Endothelial cell of umbilical vein (primary cell): ENCODE measurements around the gene ETAA1. TPM values are rescaled to one million over a fixed set of nuclear protein-coding genes. Genes with fewer than 3 reads are reported as not detected.

Experiments used
- BruUV-seq: library from RNA; stranded (reverse); fragments of 400-500 nt; replicated peaks from 2 replicates; lab custom pipeline; 2021; lab: Mats Ljungman, UMichigan
- CTCF ChIA-PET: fragments of 300-600, 350-600 bp; sonication (Branson Sonifier 250); formaldehyde crosslinking; loops from one replicate; lab custom pipeline; 2021; ENCODE audit warnings: antibody characterized with exemption, inconsistent platforms; lab: Charles Lee
- POLR2A ChIA-PET: fragments of 300-600, 350-600 bp; sonication (Branson Sonifier 250); formaldehyde crosslinking; loops from one replicate; lab custom pipeline; 2021; ENCODE audit warnings: antibody characterized with exemption, inconsistent platforms; lab: Charles Lee
- DNase-seq: peaks from one replicate; pipeline ENCODE4 v3.0.0-alpha.2; 2011; ENCODE audit warnings: low read depth, low spot score
- FAIRE-seq: peaks from 2 replicates; lab custom pipeline; 2011; peaks lifted over from hg19 to GRCh38; lab: Jason Lieb, UNC
- H2AFZ ChIP-seq: 2 replicates; pipeline ENCODE4 v1.6.0; 2012; ENCODE audit warnings: low read depth, low read length, control low read depth, inconsistent platforms
- H3K27ac ChIP-seq: 2 replicates; pipeline ENCODE4 v1.5.1; 2011; ENCODE audit warnings: low read depth, mild to moderate bottlenecking, control low read depth, low read length, moderate library complexity; ENCODE audit not compliant: insufficient read depth
- H3K27me3 ChIP-seq, 2 experiments: 2 replicates each; pipeline versions ENCODE4 v1.6.0 to v1.6.1; 2011; ENCODE audit warnings: low read length in 2 of 2, mixed read lengths in 1 of 2; ENCODE audit not compliant: control insufficient read depth in 2 of 2, insufficient read depth in 2 of 2
- H3K36me3 ChIP-seq, 2 experiments: 2 replicates in 1 of 2; 3 replicates in 1 of 2; pipeline ENCODE4 v1.5.1; 2011; ENCODE audit warnings: low read length in 2 of 2, mild to moderate bottlenecking in 1 of 2, moderate library complexity in 1 of 2; ENCODE audit not compliant: control insufficient read depth in 2 of 2, insufficient read depth in 2 of 2; ENCODE audit errors: extremely low read depth in 1 of 2
- H3K4me1 ChIP-seq: 3 replicates; pipeline ENCODE4 v1.5.1; 2011; ENCODE audit warnings: mild to moderate bottlenecking, low read length; ENCODE audit not compliant: control insufficient read depth, insufficient read depth; ENCODE audit errors: extremely low read depth
- H3K4me2 ChIP-seq: 2 replicates; pipeline ENCODE4 v1.6.1; 2011; ENCODE audit warnings: low read length, control low read depth, mixed read lengths; ENCODE audit not compliant: insufficient read depth
- H3K4me3 ChIP-seq, 3 experiments: fragments of 200-600 bp in 1 of 3; sonication (generic), shearing (Covaris generic) in 1 of 3; replicated peaks in 1 of 3; 2 replicates each; pipeline ENCODE4 v1.5.1; 2011 to 2016; ENCODE audit warnings: control low read depth in 3 of 3, low read length in 3 of 3, mild to moderate bottlenecking in 2 of 3, inconsistent platforms in 1 of 3, low read depth in 1 of 3, moderate library complexity in 1 of 3; ENCODE audit not compliant: insufficient read depth in 1 of 3
- H3K79me2 ChIP-seq: 2 replicates; pipeline ENCODE4 v1.6.0; 2012; ENCODE audit warnings: low read length, inconsistent platforms; ENCODE audit not compliant: control insufficient read depth, insufficient read depth
- H3K9ac ChIP-seq: replicated peaks from 2 replicates; pipeline ENCODE3; 2011; ENCODE audit warnings: low read length, control low read depth; ENCODE audit not compliant: insufficient read depth; ENCODE audit errors: extremely low read depth
- H3K9me1 ChIP-seq: replicated peaks from 3 replicates; pipeline ENCODE4 v1.6.0; 2011; ENCODE audit warnings: mild to moderate bottlenecking, low read length; ENCODE audit not compliant: control insufficient read depth, insufficient read depth; ENCODE audit errors: extremely low read depth
- H3K9me3 ChIP-seq: replicated peaks from 2 replicates; pipeline ENCODE4 v1.5.1; 2012; ENCODE audit warnings: low read length, inconsistent platforms; ENCODE audit not compliant: control insufficient read depth, insufficient read depth
- H4K20me1 ChIP-seq: replicated peaks from 2 replicates; pipeline ENCODE3; 2011; ENCODE audit warnings: mild to moderate bottlenecking, low read length; ENCODE audit not compliant: control insufficient read depth, insufficient read depth; ENCODE audit errors: extremely low read depth
- CTCF ChIP-seq, 2 donors: IDR thresholded peaks; 1 replicate in 1 of 2; 2 replicates in 1 of 2; pipeline ENCODE4 v1.5.1; 2011; ENCODE audit warnings: low read length in 2 of 2, mild to moderate bottlenecking in 2 of 2, moderate library complexity in 2 of 2, control low read depth in 1 of 2, inconsistent platforms in 1 of 2, low read depth in 1 of 2; ENCODE audit not compliant: insufficient read depth in 1 of 2; ENCODE audit errors: extremely low read depth in 1 of 2
- EZH2 ChIP-seq: IDR thresholded peaks from 2 replicates; pipeline ENCODE4 v1.6.1; 2012; ENCODE audit warnings: borderline replicate concordance, low read depth, mild to moderate bottlenecking, moderate library complexity, low read length, inconsistent platforms; ENCODE audit not compliant: severe bottlenecking
- FOS ChIP-seq: IDR thresholded peaks from 2 replicates; pipeline ENCODE4 v1.6.1; 2011; ENCODE audit warnings: mild to moderate bottlenecking, low read length, moderate library complexity, borderline replicate concordance; ENCODE audit not compliant: insufficient read depth
- GATA2 ChIP-seq: IDR thresholded peaks from 2 replicates; pipeline ENCODE4 v1.7.0; 2011; ENCODE audit warnings: low read depth, mild to moderate bottlenecking, moderate library complexity, mixed read lengths, low read length; ENCODE audit not compliant: insufficient read length, insufficient read depth
- JUN ChIP-seq: IDR thresholded peaks from 2 replicates; pipeline ENCODE4 v1.6.1; 2011; ENCODE audit warnings: borderline replicate concordance, low read depth; ENCODE audit not compliant: insufficient read length, insufficient read depth
- MAX ChIP-seq: IDR thresholded peaks from 2 replicates; pipeline ENCODE4 v1.6.1; 2011; ENCODE audit not compliant: insufficient read depth, insufficient read length
- MYC ChIP-seq: IDR thresholded peaks from one replicate; pipeline ENCODE4 v1.6.1; 2011; ENCODE audit warnings: mild to moderate bottlenecking, low read depth, low read length
- POLR2A ChIP-seq: IDR thresholded peaks from 2 replicates; pipeline ENCODE4 v1.6.1; 2012; ENCODE audit warnings: low read depth, mild to moderate bottlenecking, control low read depth, low read length
- POLR2AphosphoS5 ChIP-seq: IDR thresholded peaks from 2 replicates; pipeline ENCODE4 v1.6.1; 2012; ENCODE audit warnings: low read depth, mild to moderate bottlenecking, control low read depth, low read length, moderate library complexity; ENCODE audit not compliant: insufficient read depth
- dilution Hi-C: fragments of 300-500 bp; cut with MboI; formaldehyde crosslinking; loops from one replicate; pipeline ENCODE4 v1.15.0; 2019; ENCODE audit warnings: low sequenced_read_pairs; ENCODE audit not compliant: extremely low pct_ligation_motif_present
- intact Hi-C: fragments of 100-400 bp; cut with micrococcal nuclease; formaldehyde crosslinking; loops from one replicate; pipeline ENCODE4 v1.10.0; 2022
- polyA plus RNA-seq, 4 experiments: library from polyadenylated mRNA; depleted of rRNA in 3 of 4; stranded (reverse) in 3 of 4; unstranded in 1 of 4; fragments of >200 nt; gene quantifications; 2 replicates each; pipeline versions ENCODE4 v1.2.1 to v1.2.3, GENCODE V29; 2011 to 2012; ENCODE audit warnings: missing spikeins in 1 of 4
- total RNA-seq: library from RNA; stranded (reverse); gene quantifications from 2 replicates; pipeline ENCODE4 v1.2.3, GENCODE V29; 2021

Gene ETAA1
- total and polyA plus RNA-seq, 2 donors (not counting 3 experiments of a cell fraction or from before 2014, with no cell fraction given): 4.9 to 15.9 TPM

- H3K79me2 ChIP-seq: no peaks in the 10 kb centered on the region
- no peak for FAIRE-seq
- ChIA-PET CTCF (interaction anchor here (0.7 to 1.4 kb wide), 2 partner anchors 19 to 194 kb away, joined by 3 read pairs; no protein-coding TSS in a partner anchor), POLR2A (no interaction called here)
- TF ChIP-seq CTCF (IDR thresholded peaks at IDR 0.05; ENCODE audit: extremely low read depth in 1 of 2, insufficient read depth in 1 of 2, low read depth in 1 of 2, low read length in 2 of 2): no peak
- TF ChIP-seq EZH2: no peak
- no peak for TF ChIP-seq POLR2AphosphoS5
- TF ChIP-seq JUN: no peak
- TF ChIP-seq MYC: no peak
- no peak for TF ChIP-seq FOS
- TF ChIP-seq MAX: no peak
- TF ChIP-seq GATA2: no peak
- TF ChIP-seq POLR2A: no peak
- no peak overlapping the region for H3K4me3 ChIP-seq
- H3K27me3 ChIP-seq: no peaks in the 10 kb centered on the region
- no peaks in the 10 kb centered on the region for H3K36me3 ChIP-seq
- dilution Hi-C loops (no loop called here), intact Hi-C loops (no loop called here)
- H3K9me1 ChIP-seq: no peaks in the 10 kb centered on the region
- no peak overlapping the region for H3K27ac ChIP-seq
- no peaks in the 10 kb centered on the region for H3K4me1 ChIP-seq
- no peak overlapping the region for H3K4me2 ChIP-seq
- no peak for DNase-seq
- no peaks in the 10 kb centered on the region for H4K20me1 ChIP-seq
- H3K9me3 ChIP-seq: no peaks in the 10 kb centered on the region
- no peak overlapping the region for H3K9ac ChIP-seq
- no peak overlapping the region for H2AFZ ChIP-seq
- BruUV-seq: no TSS peak
Observed at GRCh38 chr2:67456428-67456827, 59.3 kb downstream of the ETAA1 start.
